ENCODE measurements around the gene C2orf15.

C2orf15 gene

DNA sequence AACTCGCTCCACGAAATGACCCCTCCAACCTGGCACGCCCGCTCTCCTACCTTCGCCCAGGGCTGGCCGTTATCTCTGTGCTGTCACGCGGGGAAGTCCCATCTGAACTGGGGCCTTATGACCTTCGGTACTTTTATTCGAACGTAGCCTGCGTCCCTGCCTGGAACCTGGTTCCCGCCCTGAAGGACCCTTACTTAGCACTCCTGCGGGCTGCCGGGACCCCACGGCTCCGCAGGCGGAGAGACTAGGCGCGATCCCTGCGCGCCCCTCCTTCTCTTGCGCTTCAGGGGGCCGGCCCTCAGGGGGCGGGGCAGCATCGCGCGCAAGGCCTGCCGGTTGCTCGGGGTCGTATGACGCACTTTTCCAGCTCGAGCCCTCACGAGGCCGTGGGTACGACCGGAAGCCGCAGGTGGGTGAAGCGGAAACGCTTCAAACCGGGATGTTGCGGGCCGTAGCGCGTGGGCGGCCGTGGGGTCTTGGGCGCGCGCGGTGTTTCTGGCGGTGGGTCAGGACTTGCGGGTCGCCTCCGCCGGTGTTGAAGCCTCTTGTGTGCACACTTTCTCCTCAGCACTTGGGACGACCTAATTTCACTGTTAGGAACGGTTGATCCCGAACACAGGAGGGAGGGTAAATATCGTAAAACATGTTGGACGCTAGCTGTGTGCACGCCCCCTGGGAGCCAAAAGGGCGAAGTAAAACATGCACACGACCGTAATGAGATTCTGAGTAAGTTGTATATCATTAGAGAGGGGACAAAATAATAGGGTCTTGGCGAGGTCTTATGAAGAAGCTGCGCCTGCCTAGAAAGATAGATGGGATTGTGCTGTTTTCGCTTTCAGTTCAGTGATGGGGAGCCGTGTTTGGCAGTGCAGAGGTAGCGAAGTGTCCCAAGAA lies 13.4 kb downstream of the C2orf15 start, which contains the start of the genes LIPT1 and TSGA10 (continued):
- TF ChIP-seq HOXA7 (CRISPR knock-in tag; IDR thresholded peaks at IDR 0.05; ENCODE audit: borderline replicate concordance) (no peak), ZNF433 (tag by site-specific recombination; IDR thresholded peaks at IDR 0.05; ENCODE audit: low read depth) (no peak), EGR2 (tag by site-specific recombination; IDR thresholded peaks at IDR 0.05; ENCODE audit: low read depth) (peak; percentile 92), ZBTB1 (tag by site-specific recombination; IDR thresholded peaks at IDR 0.05) (no peak), ZNF777 (tag by site-specific recombination; IDR thresholded peaks at IDR 0.05; ENCODE audit: borderline replicate concordance) (no peak), ZNF416 (tag by site-specific recombination; IDR thresholded peaks at IDR 0.05) (no peak), ZNF169 (tag by site-specific recombination; IDR thresholded peaks at IDR 0.05) (no peak), REPIN1 (tag by site-specific recombination; IDR thresholded peaks at IDR 0.05; ENCODE audit: low read depth) (no peak), PRDM1 (tag by site-specific recombination; IDR thresholded peaks at IDR 0.05) (peak; percentile 12; the same call in 1 of the 2 replicates), ZBTB48 (tag by site-specific recombination; IDR thresholded peaks at IDR 0.05) (no peak; the same call in 1 of the 2 replicates), ZFP41 (tag by site-specific recombination; IDR thresholded peaks at IDR 0.05; ENCODE audit: borderline replicate concordance) (no peak), ZBTB8A (tag by site-specific recombination; IDR thresholded peaks at IDR 0.05) (peak; percentile 68), ZNF302 (tag by site-specific recombination; IDR thresholded peaks at IDR 0.05; ENCODE audit: low read depth) (no peak), ZNF184 (tag by site-specific recombination; IDR thresholded peaks at IDR 0.05) (no peak), SCRT1 (tag by site-specific recombination; IDR thresholded peaks at IDR 0.05; ENCODE audit: borderline replicate concordance) (peak; percentile 90), ZNF837 (tag by site-specific recombination; IDR thresholded peaks at IDR 0.05) (no peak), ZNF521 (tag by site-specific recombination; IDR thresholded peaks at IDR 0.05) (no peak), ZNF571 (tag by site-specific recombination; IDR thresholded peaks at IDR 0.05) (no peak), ZNF629 (tag by site-specific recombination; IDR thresholded peaks at IDR 0.05) (peak; percentile 97), ZNF214 (tag by site-specific recombination; IDR thresholded peaks at IDR 0.05; ENCODE audit: borderline replicate concordance) (no peak), ZNF19 (tag by site-specific recombination; IDR thresholded peaks at IDR 0.05; ENCODE audit: low read depth) (no peak), ZFP37 (tag by site-specific recombination; IDR thresholded peaks at IDR 0.05) (peak; percentile 72; the same call in 1 of the 2 replicates), ZNF223 (tag by site-specific recombination; IDR thresholded peaks at IDR 0.05) (no peak), ZNF548 (tag by site-specific recombination; IDR thresholded peaks at IDR 0.05) (no peak), GLI2 (tag by site-specific recombination; IDR thresholded peaks at IDR 0.05; ENCODE audit: borderline replicate concordance, low read depth) (no peak), MZF1 (tag by site-specific recombination; IDR thresholded peaks at IDR 0.05; ENCODE audit: borderline replicate concordance) (no peak), ZNF621 (tag by site-specific recombination; IDR thresholded peaks at IDR 0.05) (no peak), YY2 (tag by site-specific recombination; IDR thresholded peaks at IDR 0.05) (no peak)
- TF ChIP-seq, protein P1, sequence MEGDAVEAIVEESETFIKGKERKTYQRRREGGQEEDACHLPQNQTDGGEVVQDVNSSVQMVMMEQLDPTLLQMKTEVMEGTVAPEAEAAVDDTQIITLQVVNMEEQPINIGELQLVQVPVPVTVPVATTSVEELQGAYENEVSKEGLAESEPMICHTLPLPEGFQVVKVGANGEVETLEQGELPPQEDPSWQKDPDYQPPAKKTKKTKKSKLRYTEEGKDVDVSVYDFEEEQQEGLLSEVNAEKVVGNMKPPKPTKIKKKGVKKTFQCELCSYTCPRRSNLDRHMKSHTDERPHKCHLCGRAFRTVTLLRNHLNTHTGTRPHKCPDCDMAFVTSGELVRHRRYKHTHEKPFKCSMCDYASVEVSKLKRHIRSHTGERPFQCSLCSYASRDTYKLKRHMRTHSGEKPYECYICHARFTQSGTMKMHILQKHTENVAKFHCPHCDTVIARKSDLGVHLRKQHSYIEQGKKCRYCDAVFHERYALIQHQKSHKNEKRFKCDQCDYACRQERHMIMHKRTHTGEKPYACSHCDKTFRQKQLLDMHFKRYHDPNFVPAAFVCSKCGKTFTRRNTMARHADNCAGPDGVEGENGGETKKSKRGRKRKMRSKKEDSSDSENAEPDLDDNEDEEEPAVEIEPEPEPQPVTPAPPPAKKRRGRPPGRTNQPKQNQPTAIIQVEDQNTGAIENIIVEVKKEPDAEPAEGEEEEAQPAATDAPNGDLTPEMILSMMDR (tag by site-specific recombination; IDR thresholded peaks at IDR 0.05), result peak; percentile 79
- TF ChIP-seq, protein P2, sequence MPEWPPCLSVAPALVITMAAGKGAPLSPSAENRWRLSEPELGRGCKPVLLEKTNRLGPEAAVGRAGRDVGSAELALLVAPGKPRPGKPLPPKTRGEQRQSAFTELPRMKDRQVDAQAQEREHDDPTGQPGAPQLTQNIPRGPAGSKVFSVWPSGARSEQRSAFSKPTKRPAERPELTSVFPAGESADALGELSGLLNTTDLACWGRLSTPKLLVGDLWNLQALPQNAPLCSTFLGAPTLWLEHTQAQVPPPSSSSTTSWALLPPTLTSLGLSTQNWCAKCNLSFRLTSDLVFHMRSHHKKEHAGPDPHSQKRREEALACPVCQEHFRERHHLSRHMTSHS (tag by site-specific recombination; IDR thresholded peaks at IDR 0.05), result no peak
- TF ChIP-seq, protein P3, sequence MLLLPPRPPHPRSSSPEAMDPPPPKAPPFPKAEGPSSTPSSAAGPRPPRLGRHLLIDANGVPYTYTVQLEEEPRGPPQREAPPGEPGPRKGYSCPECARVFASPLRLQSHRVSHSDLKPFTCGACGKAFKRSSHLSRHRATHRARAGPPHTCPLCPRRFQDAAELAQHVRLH (tag by site-specific recombination; IDR thresholded peaks at IDR 0.05), result peak; percentile 76
- TF ChIP-seq, protein P4, sequence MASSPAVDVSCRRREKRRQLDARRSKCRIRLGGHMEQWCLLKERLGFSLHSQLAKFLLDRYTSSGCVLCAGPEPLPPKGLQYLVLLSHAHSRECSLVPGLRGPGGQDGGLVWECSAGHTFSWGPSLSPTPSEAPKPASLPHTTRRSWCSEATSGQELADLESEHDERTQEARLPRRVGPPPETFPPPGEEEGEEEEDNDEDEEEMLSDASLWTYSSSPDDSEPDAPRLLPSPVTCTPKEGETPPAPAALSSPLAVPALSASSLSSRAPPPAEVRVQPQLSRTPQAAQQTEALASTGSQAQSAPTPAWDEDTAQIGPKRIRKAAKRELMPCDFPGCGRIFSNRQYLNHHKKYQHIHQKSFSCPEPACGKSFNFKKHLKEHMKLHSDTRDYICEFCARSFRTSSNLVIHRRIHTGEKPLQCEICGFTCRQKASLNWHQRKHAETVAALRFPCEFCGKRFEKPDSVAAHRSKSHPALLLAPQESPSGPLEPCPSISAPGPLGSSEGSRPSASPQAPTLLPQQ (tag by site-specific recombination; IDR thresholded peaks at IDR 0.05), result no peak
- TF ChIP-seq, protein P5, sequence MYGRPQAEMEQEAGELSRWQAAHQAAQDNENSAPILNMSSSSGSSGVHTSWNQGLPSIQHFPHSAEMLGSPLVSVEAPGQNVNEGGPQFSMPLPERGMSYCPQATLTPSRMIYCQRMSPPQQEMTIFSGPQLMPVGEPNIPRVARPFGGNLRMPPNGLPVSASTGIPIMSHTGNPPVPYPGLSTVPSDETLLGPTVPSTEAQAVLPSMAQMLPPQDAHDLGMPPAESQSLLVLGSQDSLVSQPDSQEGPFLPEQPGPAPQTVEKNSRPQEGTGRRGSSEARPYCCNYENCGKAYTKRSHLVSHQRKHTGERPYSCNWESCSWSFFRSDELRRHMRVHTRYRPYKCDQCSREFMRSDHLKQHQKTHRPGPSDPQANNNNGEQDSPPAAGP (tag by site-specific recombination; IDR thresholded peaks at IDR 0.05), result peak; percentile 80; the same call in 1 of the 2 replicates
- TF ChIP-seq, protein P6, sequence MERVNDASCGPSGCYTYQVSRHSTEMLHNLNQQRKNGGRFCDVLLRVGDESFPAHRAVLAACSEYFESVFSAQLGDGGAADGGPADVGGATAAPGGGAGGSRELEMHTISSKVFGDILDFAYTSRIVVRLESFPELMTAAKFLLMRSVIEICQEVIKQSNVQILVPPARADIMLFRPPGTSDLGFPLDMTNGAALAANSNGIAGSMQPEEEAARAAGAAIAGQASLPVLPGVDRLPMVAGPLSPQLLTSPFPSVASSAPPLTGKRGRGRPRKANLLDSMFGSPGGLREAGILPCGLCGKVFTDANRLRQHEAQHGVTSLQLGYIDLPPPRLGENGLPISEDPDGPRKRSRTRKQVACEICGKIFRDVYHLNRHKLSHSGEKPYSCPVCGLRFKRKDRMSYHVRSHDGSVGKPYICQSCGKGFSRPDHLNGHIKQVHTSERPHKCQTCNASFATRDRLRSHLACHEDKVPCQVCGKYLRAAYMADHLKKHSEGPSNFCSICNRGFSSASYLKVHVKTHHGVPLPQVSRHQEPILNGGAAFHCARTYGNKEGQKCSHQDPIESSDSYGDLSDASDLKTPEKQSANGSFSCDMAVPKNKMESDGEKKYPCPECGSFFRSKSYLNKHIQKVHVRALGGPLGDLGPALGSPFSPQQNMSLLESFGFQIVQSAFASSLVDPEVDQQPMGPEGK (tag by site-specific recombination; IDR thresholded peaks at IDR 0.05), result peak; percentile 82
